ENCODE measurements around the gene RABGAP1L. TPM values are rescaled to one million over a fixed set of nuclear protein-coding genes. Genes with fewer than 3 reads are reported as not detected.

The RABGAP1L gene
- total and polyA plus RNA-seq, 2 of the 8 experiments (the other 6 are each of a cell fraction or from before 2014, with no cell fraction given) = 33.3 to 156 TPM

GRCh38 chr1:174956086-174956485 lies 796.8 kb downstream of the RABGAP1L start (continued):
- TF ChIP-seq SIN3A (conservative IDR thresholded peaks at IDR 0.05 in 1 of 2, IDR thresholded peaks at IDR 0.05 in 1 of 2; ENCODE audit: low read depth in 1 of 2, low read length in 2 of 2) (no peak), CTCF (IDR thresholded peaks at IDR 0.05; ENCODE audit: control extremely low read depth in 1 of 3, insufficient read depth in 1 of 3, low read depth in 1 of 3, low read length in 3 of 3) (no peak), CTBP2 (IDR thresholded peaks at IDR 0.05; ENCODE audit: borderline replicate concordance, insufficient read depth, insufficient read length, low read length) (no peak)

All from H1 (cell line).